22Rv1 (cell line): Measurements from ENCODE around the gene JMJD6.

Source experiments
- H3K27ac ChIP-seq: fragments of 450-650 bp; 2 replicates; pipeline ENCODE4 v1.5.1; 2017
- ZFX ChIP-seq: fragments of 450-650 bp; IDR thresholded peaks from 2 replicates; pipeline ENCODE4 v1.6.1; 2017; ENCODE audit warnings: antibody characterized with exemption, borderline replicate concordance
- TF ChIP-seq, protein P1 (sequence below): fragments of 450-650 bp; IDR thresholded peaks from 2 replicates; pipeline ENCODE4 v1.5.1; 2017; ENCODE audit warnings: mild to moderate bottlenecking

JMJD6 gene

GRCh38 chr17:76675648-76676047, 50.8 kb downstream of the JMJD6 start:
- no peak for TF ChIP-seq ZFX
- TF ChIP-seq, protein P1, sequence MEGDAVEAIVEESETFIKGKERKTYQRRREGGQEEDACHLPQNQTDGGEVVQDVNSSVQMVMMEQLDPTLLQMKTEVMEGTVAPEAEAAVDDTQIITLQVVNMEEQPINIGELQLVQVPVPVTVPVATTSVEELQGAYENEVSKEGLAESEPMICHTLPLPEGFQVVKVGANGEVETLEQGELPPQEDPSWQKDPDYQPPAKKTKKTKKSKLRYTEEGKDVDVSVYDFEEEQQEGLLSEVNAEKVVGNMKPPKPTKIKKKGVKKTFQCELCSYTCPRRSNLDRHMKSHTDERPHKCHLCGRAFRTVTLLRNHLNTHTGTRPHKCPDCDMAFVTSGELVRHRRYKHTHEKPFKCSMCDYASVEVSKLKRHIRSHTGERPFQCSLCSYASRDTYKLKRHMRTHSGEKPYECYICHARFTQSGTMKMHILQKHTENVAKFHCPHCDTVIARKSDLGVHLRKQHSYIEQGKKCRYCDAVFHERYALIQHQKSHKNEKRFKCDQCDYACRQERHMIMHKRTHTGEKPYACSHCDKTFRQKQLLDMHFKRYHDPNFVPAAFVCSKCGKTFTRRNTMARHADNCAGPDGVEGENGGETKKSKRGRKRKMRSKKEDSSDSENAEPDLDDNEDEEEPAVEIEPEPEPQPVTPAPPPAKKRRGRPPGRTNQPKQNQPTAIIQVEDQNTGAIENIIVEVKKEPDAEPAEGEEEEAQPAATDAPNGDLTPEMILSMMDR: no peak
- no peak overlapping the region for H3K27ac ChIP-seq

GRCh38 chr17:76674600-76674999, 51.8 kb downstream of the JMJD6 start:
- TF ChIP-seq, protein P1: no peak
- no peak for TF ChIP-seq ZFX
- no peak overlapping the region for H3K27ac ChIP-seq

- no peak for TF ChIP-seq ZFX
- TF ChIP-seq, protein P1: no peak
- peak overlapping the region; percentile 89; the same call in 1 of the 2 replicates for H3K27ac ChIP-seq
Observed at GRCh38 chr17:76673729-76674128, 52.7 kb downstream of the JMJD6 start.

- H3K27ac ChIP-seq: peak overlapping the region; percentile 89
- no peak for TF ChIP-seq ZFX
- TF ChIP-seq, protein P1: no peak
Observed at GRCh38 chr17:76672892-76673291, 53.5 kb downstream of the JMJD6 start.

DNA sequence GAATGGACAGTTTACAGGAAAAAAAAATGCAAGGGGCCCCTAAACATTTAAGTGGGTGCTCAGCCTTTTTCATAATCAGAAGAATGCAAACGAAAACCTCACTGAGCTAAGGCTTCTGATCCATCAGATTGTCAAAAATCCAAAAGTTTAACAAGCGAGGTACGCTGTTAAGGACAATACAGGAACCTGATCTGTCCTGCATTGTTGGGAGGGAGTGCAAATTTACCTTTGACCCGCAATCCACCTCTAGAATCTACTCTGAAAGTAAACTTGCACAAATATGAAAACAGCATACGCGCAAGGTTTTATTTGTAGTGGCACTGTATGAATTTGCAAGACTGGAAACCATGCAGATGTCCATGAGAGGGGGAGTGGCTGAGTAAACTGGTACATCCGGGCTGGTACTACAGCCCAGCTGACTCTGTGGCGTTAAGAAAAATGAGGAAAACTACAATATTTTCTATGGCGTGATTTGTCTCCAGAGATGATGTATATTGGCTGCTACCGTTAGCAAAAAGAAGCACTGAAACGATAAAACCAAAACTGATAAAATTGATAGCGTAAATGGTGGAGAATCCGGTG, 54.0 kb downstream of the JMJD6 start:
- TF ChIP-seq, protein P1: no peak
- no peak for TF ChIP-seq ZFX

DNA sequence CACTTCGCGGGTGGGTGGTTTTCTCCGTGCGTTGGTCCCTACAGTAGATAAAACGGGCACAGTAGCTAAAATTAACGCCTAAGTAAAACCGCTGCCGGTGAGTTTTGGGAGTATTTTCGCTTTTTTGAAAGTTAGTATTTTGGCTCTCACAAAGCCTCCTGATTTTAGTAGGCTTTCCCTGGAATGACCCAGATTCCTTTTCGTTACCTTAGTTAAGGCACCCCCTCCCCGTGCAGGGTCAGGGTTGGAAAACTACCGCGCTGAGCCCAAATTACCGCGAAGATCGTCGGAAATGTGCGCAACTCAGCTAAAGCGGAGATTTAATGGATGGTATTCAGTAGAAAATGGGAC, 54.5 kb downstream of the JMJD6 start:
- peak overlapping the region; percentile 89 for H3K27ac ChIP-seq

More for the DNA sequence above, 54.0 kb downstream of the JMJD6 start:
- H3K27ac ChIP-seq: peak overlapping the region; percentile 89

More for the DNA sequence above, 54.5 kb downstream of the JMJD6 start:
- TF ChIP-seq, protein P1: no peak
- no peak for TF ChIP-seq ZFX
